ENCODE measurements around the gene TMEM229B.
"Not testable (repeated sequence)": the region's sequence is repeated elsewhere in the genome, so short reads cannot be mapped to it uniquely, and the experiment has no call there.

The TMEM229B gene

DNA sequence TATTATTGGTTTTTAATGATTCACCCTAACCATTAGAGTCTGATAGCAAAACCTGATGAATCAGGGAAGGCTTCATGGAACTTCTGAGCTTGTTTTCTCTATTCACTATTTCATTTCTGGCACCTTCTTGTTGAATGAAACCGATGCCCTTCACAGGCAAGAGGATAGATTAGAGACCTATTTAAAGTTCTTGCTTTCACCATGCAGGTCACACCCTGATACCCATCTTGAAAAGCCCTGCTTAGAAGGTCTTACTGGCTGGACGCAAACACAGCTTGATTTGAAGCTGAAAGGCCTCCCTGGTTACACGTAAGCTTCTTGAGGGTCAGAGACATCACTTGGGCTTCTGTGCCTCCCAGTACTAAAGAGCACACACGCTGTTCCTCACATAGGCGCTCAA is 29.2 kb downstream of the TMEM229B start:
- TF ChIP-seq, protein P1, sequence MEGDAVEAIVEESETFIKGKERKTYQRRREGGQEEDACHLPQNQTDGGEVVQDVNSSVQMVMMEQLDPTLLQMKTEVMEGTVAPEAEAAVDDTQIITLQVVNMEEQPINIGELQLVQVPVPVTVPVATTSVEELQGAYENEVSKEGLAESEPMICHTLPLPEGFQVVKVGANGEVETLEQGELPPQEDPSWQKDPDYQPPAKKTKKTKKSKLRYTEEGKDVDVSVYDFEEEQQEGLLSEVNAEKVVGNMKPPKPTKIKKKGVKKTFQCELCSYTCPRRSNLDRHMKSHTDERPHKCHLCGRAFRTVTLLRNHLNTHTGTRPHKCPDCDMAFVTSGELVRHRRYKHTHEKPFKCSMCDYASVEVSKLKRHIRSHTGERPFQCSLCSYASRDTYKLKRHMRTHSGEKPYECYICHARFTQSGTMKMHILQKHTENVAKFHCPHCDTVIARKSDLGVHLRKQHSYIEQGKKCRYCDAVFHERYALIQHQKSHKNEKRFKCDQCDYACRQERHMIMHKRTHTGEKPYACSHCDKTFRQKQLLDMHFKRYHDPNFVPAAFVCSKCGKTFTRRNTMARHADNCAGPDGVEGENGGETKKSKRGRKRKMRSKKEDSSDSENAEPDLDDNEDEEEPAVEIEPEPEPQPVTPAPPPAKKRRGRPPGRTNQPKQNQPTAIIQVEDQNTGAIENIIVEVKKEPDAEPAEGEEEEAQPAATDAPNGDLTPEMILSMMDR (IDR thresholded peaks at IDR 0.05; ENCODE audit: low read depth, low read length), result no peak
- in situ Hi-C loops (cut with HindIII; ENCODE audit: low sequenced_read_pairs), result no loop called here
- no peak overlapping the region for H3K4me3 ChIP-seq (ENCODE audit: low read depth, low read length)
- no peak for DNase-seq (ENCODE audit: low read depth, low spot score)

DNA sequence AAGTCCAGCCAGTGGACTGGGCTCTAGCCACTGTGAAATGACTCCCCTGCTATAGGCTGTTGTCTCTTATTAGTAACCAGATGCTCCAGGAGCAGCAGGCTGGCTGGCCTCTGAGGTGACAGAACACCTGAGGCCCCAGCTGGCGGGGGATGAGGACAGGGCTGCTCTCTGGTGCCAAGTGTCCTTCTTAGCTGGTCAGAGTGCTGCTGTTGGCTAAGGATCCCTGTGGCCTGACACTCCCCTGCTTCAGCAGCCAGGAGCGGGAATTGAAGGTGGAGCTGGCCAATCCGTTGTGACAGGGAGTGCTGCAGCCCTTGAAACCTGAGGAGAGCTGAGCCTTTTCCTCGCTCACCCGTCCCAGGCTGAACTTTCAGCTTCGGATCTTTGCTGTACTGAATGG is 30.7 kb downstream of the TMEM229B start:
- TF ChIP-seq, protein P1 (IDR thresholded peaks at IDR 0.05; ENCODE audit: low read depth, low read length), result no peak
- no peak for DNase-seq (ENCODE audit: low read depth, low spot score)
- in situ Hi-C loops (cut with HindIII; ENCODE audit: low sequenced_read_pairs), result no loop called here
- no peak overlapping the region for H3K4me3 ChIP-seq (ENCODE audit: low read depth, low read length)

DNA sequence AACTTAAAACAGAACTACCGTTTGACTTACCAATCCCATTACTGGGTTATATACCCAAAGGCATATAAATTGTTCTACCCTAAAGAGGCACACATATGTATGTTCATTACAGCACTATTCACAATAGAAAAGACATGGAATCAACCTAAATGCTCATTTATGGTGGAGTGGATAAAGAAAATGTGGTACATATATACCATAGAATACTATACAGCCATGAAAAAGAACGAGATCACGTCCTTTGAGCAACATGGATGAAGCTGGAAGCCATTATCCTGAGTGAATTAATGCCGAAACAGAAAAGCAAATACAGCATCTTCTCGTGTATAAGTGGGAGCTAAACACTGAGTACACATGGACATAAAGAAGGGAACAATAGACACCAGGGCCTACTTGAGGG is 31.8 kb downstream of the TMEM229B start:
- TF ChIP-seq, protein P1 (IDR thresholded peaks at IDR 0.05; ENCODE audit: low read depth, low read length), result no peak
- in situ Hi-C loops (cut with HindIII; ENCODE audit: low sequenced_read_pairs), result no loop called here
- no peak for DNase-seq (ENCODE audit: low read depth, low spot score)

DNA sequence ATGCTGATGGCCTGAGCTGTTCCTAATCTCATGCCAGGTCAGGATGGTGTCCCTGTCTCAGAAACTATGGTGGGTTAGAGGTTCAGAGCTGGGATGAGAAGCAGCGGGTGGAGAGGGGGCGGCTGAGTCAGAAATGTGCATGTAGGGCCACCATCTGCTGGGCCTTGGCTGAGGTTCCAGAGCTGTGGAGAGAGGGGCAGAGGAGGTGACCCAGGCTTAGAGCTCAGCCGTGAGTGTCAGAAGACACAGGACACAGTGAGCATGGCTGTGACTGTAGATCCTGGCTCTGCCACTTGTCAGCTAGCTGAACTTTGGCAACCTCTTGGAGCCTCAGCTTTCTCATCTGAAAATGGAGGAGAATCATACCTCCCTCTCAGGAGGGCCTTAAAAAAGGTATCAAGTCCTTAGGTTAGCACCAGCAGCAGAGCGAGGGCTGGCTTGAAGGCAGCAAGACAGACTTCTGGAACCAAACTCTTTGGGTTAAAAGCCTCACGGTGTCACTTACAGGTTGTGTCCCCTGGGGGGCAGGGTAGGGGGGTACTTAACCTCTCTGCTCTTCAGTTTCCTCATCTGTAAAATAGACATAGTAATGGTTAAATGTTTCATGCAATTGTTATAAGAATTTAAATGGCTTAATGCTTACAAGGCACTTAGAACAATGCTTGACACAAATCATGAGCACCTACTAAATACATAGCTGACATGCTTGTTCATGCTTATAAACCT is 34.8 kb downstream of the TMEM229B start:
- no peak overlapping the region for H3K4me3 ChIP-seq (ENCODE audit: low read depth, low read length)
- no peak for DNase-seq (ENCODE audit: low read depth, low spot score)
- TF ChIP-seq, protein P1 (IDR thresholded peaks at IDR 0.05; ENCODE audit: low read depth, low read length), result no peak
- in situ Hi-C loops (cut with HindIII; ENCODE audit: low sequenced_read_pairs), result no loop called here

More for the DNA sequence above, 31.8 kb downstream of the TMEM229B start:
- no peak overlapping the region for H3K4me3 ChIP-seq (ENCODE audit: low read depth, low read length)

DNA sequence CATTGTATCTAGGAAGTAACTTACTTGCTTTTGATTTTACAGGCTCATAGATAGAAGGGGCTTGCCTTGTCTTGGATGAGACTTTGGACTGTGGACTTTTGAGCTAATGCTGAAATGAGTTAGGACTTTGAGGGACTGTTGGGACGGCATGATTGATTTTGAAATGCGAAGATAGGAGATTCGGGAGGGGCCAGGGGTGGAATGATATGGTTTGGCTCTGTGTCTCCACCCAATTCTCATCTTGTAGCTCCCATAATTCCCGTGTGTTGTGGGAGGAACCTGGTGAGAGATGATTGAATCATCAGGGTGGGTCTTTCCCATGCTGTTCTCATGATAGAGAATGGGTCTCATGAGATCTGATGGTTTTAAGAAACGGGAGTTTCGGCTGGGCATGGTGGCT is 36.9 kb downstream of the TMEM229B start:
- H3K4me3 ChIP-seq (ENCODE audit: low read depth, low read length); DNase-seq (ENCODE audit: low read depth, low spot score); in situ Hi-C loops (cut with HindIII; ENCODE audit: low sequenced_read_pairs): not testable (repeated sequence)

DNA sequence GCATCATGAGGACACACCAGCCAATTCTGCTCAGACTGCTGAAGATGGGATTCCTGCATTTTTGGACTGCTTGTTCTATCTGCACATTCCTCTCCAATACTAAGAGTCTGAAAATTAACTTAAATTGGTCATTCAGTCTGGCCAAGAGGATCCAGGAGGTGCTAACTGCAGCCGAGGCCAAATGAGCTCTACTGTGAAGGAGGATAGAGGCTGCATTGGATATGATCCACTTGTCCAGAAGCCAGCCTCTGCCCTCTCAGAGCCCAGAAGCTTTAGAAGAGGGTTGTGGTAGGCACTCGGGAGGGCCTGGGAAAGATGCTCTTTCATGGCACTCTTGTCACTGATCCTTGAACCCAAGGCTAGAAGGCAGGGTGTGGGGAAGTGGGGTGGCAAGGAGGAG is 39.4 kb downstream of the TMEM229B start:
- no peak overlapping the region for H3K4me3 ChIP-seq (ENCODE audit: low read depth, low read length)
- TF ChIP-seq, protein P1 (IDR thresholded peaks at IDR 0.05; ENCODE audit: low read depth, low read length), result no peak
- no peak for DNase-seq (ENCODE audit: low read depth, low spot score)
- in situ Hi-C loops (cut with HindIII; ENCODE audit: low sequenced_read_pairs), result no loop called here

DNA sequence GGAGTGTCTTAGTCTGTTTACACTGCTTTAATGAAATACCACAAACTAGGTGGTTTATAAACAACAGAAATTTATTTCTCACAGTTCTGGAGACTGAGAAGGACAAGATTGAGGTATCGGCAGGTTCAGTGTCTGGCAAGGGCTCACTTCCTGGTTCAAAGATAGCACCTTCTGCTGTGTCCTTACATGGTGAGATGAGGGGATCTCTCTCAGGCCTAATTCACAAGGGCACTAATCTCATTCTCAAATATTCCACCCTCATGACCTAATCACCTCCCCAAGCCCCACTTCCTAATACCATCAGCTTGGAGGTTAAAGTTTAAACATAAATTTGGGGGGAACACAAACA is 41.5 kb downstream of the TMEM229B start:
- no peak for DNase-seq (ENCODE audit: low read depth, low spot score)
- in situ Hi-C loops (cut with HindIII; ENCODE audit: low sequenced_read_pairs), result no loop called here
- TF ChIP-seq, protein P1 (IDR thresholded peaks at IDR 0.05; ENCODE audit: low read depth, low read length), result no peak

More for the DNA sequence above, 41.5 kb downstream of the TMEM229B start:
- no peak overlapping the region for H3K4me3 ChIP-seq (ENCODE audit: low read depth, low read length)

All from astrocyte of the spinal cord (primary cell).